A549 (cell line): ENCODE measurements around the gene ZNF597. TPM values are rescaled to one million over a fixed set of nuclear protein-coding genes. Genes with fewer than 3 reads are reported as not detected.

Source experiments
- ATAC-seq, 2 experiments: fragments of 200-7000 bp in 1 of 2; fragments of >200 bp in 1 of 2; cut with Nextera tagmentation in 1 of 2; cut with Tn5 transposase in 1 of 2; 3 replicates each; pipeline versions ENCODE4 v1.8.0 to v1.9.1; 2018 to 2020; ENCODE audit warnings: mild to moderate bottlenecking in 1 of 2, moderate library complexity in 1 of 2
- CTCF ChIA-PET: fragments of 300-600 bp; sonication (Branson Sonifier 250); formaldehyde crosslinking; extraction: SDS; loops from one replicate; lab custom pipeline; 2021; ENCODE audit warnings: antibody characterized with exemption, inconsistent platforms; lab: Yijun Ruan, JAX
- POLR2A ChIA-PET: fragments of 350-600 bp; formaldehyde crosslinking; extraction: SDS; loops from one replicate; lab custom pipeline; 2021; ENCODE audit warnings: antibody characterized with exemption, inconsistent platforms; lab: Yijun Ruan, JAX
- DNase-seq, 2 experiments: peaks; one replicate each; pipeline versions ENCODE4 v3.0.0 to v3.0.0-alpha.2; 2011 to 2016; ENCODE audit warnings: low read depth in 1 of 2, low spot score in 1 of 2
- FAIRE-seq: peaks from 2 replicates; lab custom pipeline; 2011; peaks lifted over from hg19 to GRCh38; lab: Jason Lieb, UNC
- H3K27ac ChIP-seq, 2 experiments: fragments of >200 bp; sonication (Bioruptor Twin); formaldehyde crosslinking; 3 replicates each; pipeline ENCODE4 v1.5.1; 2016 to 2017
- H3K4me1 ChIP-seq: fragments of >200 bp; sonication (Bioruptor Twin); formaldehyde crosslinking; 3 replicates; pipeline ENCODE4 v1.6.1; 2016
- H3K4me2 ChIP-seq: fragments of >200 bp; sonication (Bioruptor Twin); formaldehyde crosslinking; 3 replicates; pipeline ENCODE4 v1.6.1; 2016
- H3K4me3 ChIP-seq: fragments of >200 bp; sonication (Bioruptor Twin); formaldehyde crosslinking; 3 replicates; pipeline ENCODE4 v1.5.1; 2016
- H3K9me3 ChIP-seq: fragments of >200 bp; sonication (Bioruptor Twin); formaldehyde crosslinking; 3 replicates; pipeline ENCODE4 v1.6.1; 2016
- BCL3 ChIP-seq: fragments of >200 bp; sonication (Bioruptor Twin); formaldehyde crosslinking; IDR thresholded peaks from 3 replicates; pipeline ENCODE4 v1.6.1; 2016
- CBX2 ChIP-seq: fragments of 200-600 bp; sonication (generic); IDR thresholded peaks from 2 replicates; pipeline ENCODE4 v1.6.1; 2016; ENCODE audit warnings: low read depth, mild to moderate bottlenecking, borderline replicate concordance
- CTCF ChIP-seq: fragments of >200 bp; sonication (Bioruptor Twin); formaldehyde crosslinking; IDR thresholded peaks from 3 replicates; pipeline ENCODE4 v1.5.1; 2016
- EHMT2 ChIP-seq: fragments of 200-600 bp; sonication (generic); IDR thresholded peaks from 2 replicates; pipeline ENCODE4 v1.6.1; 2016; ENCODE audit warnings: antibody characterized with exemption, low read depth, mild to moderate bottlenecking, moderate library complexity
- FOSL2 ChIP-seq, 2 experiments: fragments of 450-650 bp in 1 of 2; fragments of >200 bp in 1 of 2; sonication (Bioruptor Twin) in 1 of 2; formaldehyde crosslinking; IDR thresholded peaks; 2 replicates each; pipeline versions ENCODE4 v1.5.0 to v1.6.1; 2016 to 2020; ENCODE audit warnings: mild to moderate bottlenecking in 1 of 2, moderate library complexity in 1 of 2
- HMGXB4 ChIP-seq: fragments of 250-450 bp; sonication (Bioruptor Pico); IDR thresholded peaks from 2 replicates; pipeline ENCODE4 v1.5.0; 2021; ENCODE audit warnings: mild to moderate bottlenecking, moderate library complexity, borderline replicate concordance
- HOXB13 ChIP-seq: fragments of 250-450 bp; sonication (Bioruptor Pico); IDR thresholded peaks from 2 replicates; pipeline ENCODE4 v1.5.0; 2020; ENCODE audit warnings: low read depth, mild to moderate bottlenecking, moderate library complexity
- JUN ChIP-seq, 2 experiments: fragments of >200 bp; sonication (Bioruptor Twin); formaldehyde crosslinking; IDR thresholded peaks; 2 replicates in 1 of 2; 3 replicates in 1 of 2; pipeline ENCODE4 v1.6.1; 2016 to 2017
- MAX ChIP-seq: IDR thresholded peaks from 2 replicates; pipeline ENCODE4 v1.6.1; 2012
- MAZ ChIP-seq: fragments of 150-350 bp; IDR thresholded peaks from 2 replicates; pipeline ENCODE4 v1.6.1; 2014; ENCODE audit warnings: antibody characterized with exemption, low read depth, low read length, borderline replicate concordance
- MYC ChIP-seq: IDR thresholded peaks from 2 replicates; pipeline ENCODE4 v1.6.1; 2012; ENCODE audit warnings: mild to moderate bottlenecking, inconsistent platforms, low read length, improper control_type of control experiment, borderline replicate concordance
- NR3C1 ChIP-seq: fragments of >200 bp; sonication (Bioruptor Twin); formaldehyde crosslinking; IDR thresholded peaks from 3 replicates; pipeline ENCODE4 v1.6.1; 2017
- PBX3 ChIP-seq: IDR thresholded peaks from 2 replicates; pipeline ENCODE4 v1.6.1; 2012
- PHF8 ChIP-seq: fragments of 200-600 bp; sonication (generic); IDR thresholded peaks from 2 replicates; pipeline ENCODE4 v1.6.1; 2016; ENCODE audit warnings: low read depth, mild to moderate bottlenecking, antibody characterized with exemption, moderate library complexity, borderline replicate concordance
- POLR2A ChIP-seq: IDR thresholded peaks from 2 replicates; pipeline ENCODE4 v1.6.1; 2012; ENCODE audit warnings: mild to moderate bottlenecking, low read length
- RARB ChIP-seq: fragments of 250-450 bp; sonication (Bioruptor Pico); IDR thresholded peaks from 2 replicates; pipeline ENCODE4 v1.8.0; 2021; ENCODE audit warnings: mild to moderate bottlenecking, moderate library complexity
- RCOR1 ChIP-seq: fragments of 150-350 bp; IDR thresholded peaks from 2 replicates; pipeline ENCODE4 v1.6.1; 2014; ENCODE audit warnings: antibody characterized with exemption, low read length, low read depth
- SMC3 ChIP-seq: fragments of >200 bp; sonication (Bioruptor Twin); formaldehyde crosslinking; IDR thresholded peaks from 3 replicates; pipeline ENCODE4 v1.6.1; 2018; ENCODE audit warnings: inconsistent platforms
- SREBF2 ChIP-seq: fragments of 450-650 bp; IDR thresholded peaks from 2 replicates; pipeline ENCODE4 v1.6.1; 2014; ENCODE audit warnings: mild to moderate bottlenecking, moderate library complexity
- TP53 ChIP-seq: fragments of 250-450 bp; sonication (Bioruptor Pico); IDR thresholded peaks from 2 replicates; pipeline ENCODE4 v1.5.0; 2021; ENCODE audit warnings: mild to moderate bottlenecking, moderate library complexity
- WGBS: methylation state at CpG from one replicate; pipeline ENCODE4 v1.1.6; 2017; ENCODE audit errors: missing lambda C conversion rate; 5-methylcytosine and 5-hydroxymethylcytosine counted together
- polyA plus RNA-seq, 4 experiments: library from polyadenylated mRNA; depleted of rRNA in 3 of 4; stranded (reverse); fragments of >200 nt; fragmentation: RNase III in 1 of 4; extraction: RNeasy Plus Mini Kit Qiagen cat#74134 plus additional on column Dnase treatment in 1 of 4; gene quantifications; 2 replicates in 3 of 4; 3 replicates in 1 of 4; pipeline ENCODE4 v1.2.3, GENCODE V29; 2011 to 2017

The ZNF597 gene
- polyA plus RNA-seq, 2 of the 4 experiments (the other 2 are of a cell fraction), result 1.1 to 1.9 TPM

GRCh38 chr16:3400779-3401688 lies 42.3 kb downstream of the ZNF597 start, which contains the start of the genes ZNF174 and ZSCAN32:
ZNF174 (plus strand) TSS chr16:3401215; CDS start chr16:3402005, 790 bp downstream.
ZSCAN32 (minus strand) TSS chr16:3401004; CDS start chr16:3397557, 3,447 bp downstream.
- Histone ChIP-seq H3K4me2 (peak within 1 kb of the TSS; percentile 87), H3K4me1 (no peaks in the 10 kb centered on the region), H3K27ac (peak within 1 kb of the TSS; percentile 85 to 94), H3K9me3 (peaks cover 67% of the 10 kb centered on the region), H3K4me3 (peak within 1 kb of the TSS; percentile 75)
- 3% methylated on average over 53 of the region's 95 CpGs for WGBS
- DNase-seq, result peak; percentile 99 to 100
- CTCF ChIA-PET, result interaction anchor here (0.6 to 2.1 kb wide), 6 partner anchors 11 to 145 kb away, joined by 3 to 10 read pairs (median 3); no protein-coding TSS in a partner anchor
- FAIRE-seq, result no peak
- TF ChIP-seq BCL3 (peak; percentile 74; the same call in 2 of the 3 replicates), PHF8 (peak; percentile 84), RARB (CRISPR knock-in tag) (no peak), SMC3 (0 out of 3 replicates have a peak, but pooled peaks have one; percentile 12), MYC (0 out of 2 replicates have a peak, but pooled peaks have one; percentile 19), FOSL2 (IDR thresholded peaks at IDR 0.05) (no peak), FOSL2 (CRISPR knock-in tag; IDR thresholded peaks at IDR 0.05) (peak; percentile 16; the same call in 1 of the 2 replicates), POLR2A (peak; percentile 79), MAZ (0 out of 2 replicates have a peak, but pooled peaks have one; percentile 22), JUN (IDR thresholded peaks at IDR 0.05) (peak; percentile 70 to 87; a peak in 4 of 5 replicates), PBX3 (peak; percentile 96), CBX2 (no peak), MAX (peak; percentile 68; the same call in 1 of the 2 replicates), CTCF (no peak)
- POLR2A ChIA-PET, result interaction anchor here (0.6 to 2.7 kb wide), 11 partner anchors 9 to 316 kb away, joined by 3 to 16 read pairs (median 4); partner anchors contain the start of genes NAA60, TRAP1, ZNF263 and ZNF597
- peak; percentile 99 for ATAC-seq

- H3K27ac ChIP-seq, result peak overlapping the region; percentile 85 to 94
- peak overlapping the region; percentile 75 for H3K4me3 ChIP-seq
- DNase-seq (no peak), FAIRE-seq (no peak), ATAC-seq (no peak; a peak in 1 of 6 replicates)
- peaks cover 67% of the 10 kb centered on the region for H3K9me3 ChIP-seq
- POLR2A ChIA-PET, result interaction anchor here (1.0 to 2.7 kb wide), 7 partner anchors 10 to 118 kb away, joined by 3 to 16 read pairs (median 9); partner anchors contain the start of genes NAA60, ZNF263 and ZNF597
- CTCF ChIA-PET, result interaction anchor here (0.8 to 2.1 kb wide), 2 partner anchors 17 to 40 kb away, joined by 3 to 10 read pairs; no protein-coding TSS in a partner anchor
- H3K4me2 ChIP-seq, result peak overlapping the region; percentile 86
- H3K4me1 ChIP-seq, result no peaks in the 10 kb centered on the region
- under 1% methylated on average over 18 of the region's 18 CpGs for WGBS
- TF ChIP-seq RCOR1, result no peak
- TF ChIP-seq NR3C1, result no peak
- no peak for TF ChIP-seq CTCF
- no peak for TF ChIP-seq EHMT2
- TF ChIP-seq HMGXB4 (CRISPR knock-in tag), result no peak
- TF ChIP-seq SREBF2, result no peak
- TF ChIP-seq HOXB13 (CRISPR knock-in tag), result no peak
- TF ChIP-seq TP53 (CRISPR knock-in tag), result 0 out of 2 replicates have a peak, but pooled peaks have one; percentile 42
Observed at GRCh38 chr16:3400446-3400778, 42.9 kb downstream of the ZNF597 start.
